Activated B cell treated with CpG ODN at 0.5 μM for 24 hours (primary cell): Measurements from ENCODE around the gene CBLB. TPM values are rescaled to one million over a fixed set of nuclear protein-coding genes. Genes with fewer than 3 reads are reported as not detected.

Experiments used
- ATAC-seq: fragments of 200-7000 bp; cut with Tn5 transposase; one replicate; pipeline ENCODE4 v1.10.0; 2021; ENCODE audit warnings: low read depth, mild to moderate bottlenecking, moderate library complexity
- CTCF ChIA-PET: fragments of 350-600 bp; sonication (Branson Sonifier 250); formaldehyde crosslinking; loops from one replicate; lab custom pipeline; 2021; ENCODE audit warnings: antibody characterized with exemption; lab: Charles Lee
- POLR2A ChIA-PET: fragments of 350-600 bp; sonication (Branson Sonifier 250); formaldehyde crosslinking; loops from one replicate; lab custom pipeline; 2021; ENCODE audit warnings: antibody characterized with exemption; lab: Charles Lee
- DNase-seq: peaks from one replicate; pipeline ENCODE4 v3.0.0; 2022
- H3K27ac Mint-ChIP-seq: one replicate; pipeline ENCODE4 v1.8.0; 2020; ENCODE audit warnings: mixed read lengths
- H3K27me3 Mint-ChIP-seq: one replicate; pipeline ENCODE4 v1.8.0; 2021; ENCODE audit warnings: mixed read lengths
- H3K36me3 Mint-ChIP-seq: one replicate; pipeline ENCODE4 v1.8.0; 2021; ENCODE audit warnings: low read depth, mixed read lengths
- H3K4me1 Mint-ChIP-seq: one replicate; pipeline ENCODE4 v1.8.0; 2021; ENCODE audit warnings: mixed read lengths
- H3K4me3 Mint-ChIP-seq: one replicate; pipeline ENCODE4 v1.8.0; 2020; ENCODE audit warnings: mild to moderate bottlenecking, mixed read lengths
- H3K9me3 Mint-ChIP-seq: one replicate; pipeline ENCODE4 v1.8.0; 2020; ENCODE audit warnings: mixed read lengths
- intact Hi-C: fragments of 100-400 bp; cut with micrococcal nuclease; formaldehyde crosslinking; loops from one replicate; pipeline ENCODE4 v1.15.1; 2024
- total RNA-seq: library from RNA; stranded (reverse); gene quantifications from 2 replicates; pipeline ENCODE4 v1.2.3, GENCODE V29; 2022
- TF ChIP-seq, protein P1 (sequence below): fragments of 200-600 bp; IDR thresholded peaks from one replicate; pipeline ENCODE4 v1.8.0; 2022; ENCODE audit warnings: antibody characterized with exemption, mild to moderate bottlenecking

CBLB gene
- total RNA-seq, 1 donor from 2014 or later: 78.1 TPM

DNA sequence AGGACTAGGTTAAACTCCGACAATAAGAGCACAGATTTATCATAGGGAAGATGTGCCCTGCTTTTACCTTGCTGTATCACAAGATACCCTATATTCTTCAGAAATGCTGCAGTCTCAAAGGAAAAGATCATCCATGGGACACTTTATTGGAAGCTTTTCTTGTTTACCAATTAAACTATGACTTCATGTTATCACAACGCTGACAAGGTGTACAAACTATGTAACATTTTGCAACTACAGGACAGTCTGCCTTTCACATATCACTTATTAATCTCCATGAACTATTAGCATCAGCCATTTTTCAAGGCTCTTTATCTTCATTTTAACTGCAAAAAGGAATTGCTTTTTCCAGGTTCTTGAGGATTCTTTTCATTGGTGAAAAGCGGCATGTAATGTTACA lies 34.0 kb downstream of the CBLB start:
- intact Hi-C loops: no loop called here
- no peak for ATAC-seq
- Mint-ChIP-seq H3K9me3 (no peaks in the 10 kb centered on the region), H3K36me3 (peaks cover 18% of the 10 kb centered on the region), H3K27ac (peak overlapping the region; percentile 7), H3K27me3 (no peaks in the 10 kb centered on the region), H3K4me3 (peak overlapping the region; percentile 0), H3K4me1 (peaks cover 80% of the 10 kb centered on the region)
- TF ChIP-seq, protein P1, sequence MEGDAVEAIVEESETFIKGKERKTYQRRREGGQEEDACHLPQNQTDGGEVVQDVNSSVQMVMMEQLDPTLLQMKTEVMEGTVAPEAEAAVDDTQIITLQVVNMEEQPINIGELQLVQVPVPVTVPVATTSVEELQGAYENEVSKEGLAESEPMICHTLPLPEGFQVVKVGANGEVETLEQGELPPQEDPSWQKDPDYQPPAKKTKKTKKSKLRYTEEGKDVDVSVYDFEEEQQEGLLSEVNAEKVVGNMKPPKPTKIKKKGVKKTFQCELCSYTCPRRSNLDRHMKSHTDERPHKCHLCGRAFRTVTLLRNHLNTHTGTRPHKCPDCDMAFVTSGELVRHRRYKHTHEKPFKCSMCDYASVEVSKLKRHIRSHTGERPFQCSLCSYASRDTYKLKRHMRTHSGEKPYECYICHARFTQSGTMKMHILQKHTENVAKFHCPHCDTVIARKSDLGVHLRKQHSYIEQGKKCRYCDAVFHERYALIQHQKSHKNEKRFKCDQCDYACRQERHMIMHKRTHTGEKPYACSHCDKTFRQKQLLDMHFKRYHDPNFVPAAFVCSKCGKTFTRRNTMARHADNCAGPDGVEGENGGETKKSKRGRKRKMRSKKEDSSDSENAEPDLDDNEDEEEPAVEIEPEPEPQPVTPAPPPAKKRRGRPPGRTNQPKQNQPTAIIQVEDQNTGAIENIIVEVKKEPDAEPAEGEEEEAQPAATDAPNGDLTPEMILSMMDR: no peak
- CTCF ChIA-PET: no interaction called here
- POLR2A ChIA-PET: interaction anchor here (1.3 to 1.5 kb wide), 2 partner anchors 18 to 33 kb away, joined by 3 to 4 read pairs; no protein-coding TSS in a partner anchor
- no peak for DNase-seq

DNA sequence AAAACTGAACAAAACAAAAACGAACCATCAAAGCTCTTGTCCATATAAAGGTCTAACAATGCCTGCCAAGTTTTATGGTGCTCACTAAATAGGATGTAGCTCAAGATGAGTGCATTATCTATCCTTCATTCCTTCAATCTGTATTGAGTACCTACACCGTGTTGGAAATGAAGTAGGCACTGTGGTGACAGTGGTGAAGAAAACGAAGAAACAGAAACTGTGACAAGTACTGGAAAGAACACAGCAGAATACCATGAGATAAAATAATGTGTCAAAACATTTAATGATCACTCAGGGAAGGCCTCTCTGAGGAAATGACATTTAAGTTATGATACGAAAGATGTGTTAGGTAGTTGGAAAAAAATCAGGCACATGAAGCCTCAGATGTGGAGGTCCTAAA lies 36.2 kb downstream of the CBLB start:
- DNase-seq (no peak), ATAC-seq (no peak)
- intact Hi-C loops: no loop called here
- CTCF ChIA-PET: no interaction called here
- no peak overlapping the region for H3K4me3 Mint-ChIP-seq
- H3K27me3 Mint-ChIP-seq: no peaks in the 10 kb centered on the region
- H3K36me3 Mint-ChIP-seq: peaks cover 7% of the 10 kb centered on the region
- H3K4me1 Mint-ChIP-seq: peaks cover 81% of the 10 kb centered on the region
- TF ChIP-seq, protein P1: no peak
- H3K9me3 Mint-ChIP-seq: no peaks in the 10 kb centered on the region
- POLR2A ChIA-PET: interaction anchor here (2.8 kb wide), 1 partner anchor 33 kb away, joined by 22 read pairs; no protein-coding TSS in a partner anchor
- no peak overlapping the region for H3K27ac Mint-ChIP-seq

DNA sequence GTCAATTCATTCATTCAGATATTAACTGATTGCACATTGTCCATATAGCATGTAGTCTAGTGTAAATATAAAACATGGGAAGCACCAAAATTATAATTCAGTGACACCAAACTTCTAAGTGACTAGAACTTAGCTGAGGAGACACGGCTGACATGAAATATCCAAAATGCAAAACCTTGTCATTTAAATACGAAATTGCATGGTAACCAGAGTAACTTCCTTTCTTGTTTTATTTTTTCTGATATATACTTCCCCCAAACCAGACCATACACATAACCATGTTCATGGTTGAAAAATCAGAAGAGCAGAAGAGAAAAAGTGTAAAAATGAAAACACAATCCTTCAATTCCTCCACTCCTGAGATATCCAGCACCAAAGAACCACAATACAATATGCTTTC lies 38.0 kb downstream of the CBLB start:
- Mint-ChIP-seq H3K36me3 (peaks cover 17% of the 10 kb centered on the region), H3K27me3 (no peaks in the 10 kb centered on the region)

DNA sequence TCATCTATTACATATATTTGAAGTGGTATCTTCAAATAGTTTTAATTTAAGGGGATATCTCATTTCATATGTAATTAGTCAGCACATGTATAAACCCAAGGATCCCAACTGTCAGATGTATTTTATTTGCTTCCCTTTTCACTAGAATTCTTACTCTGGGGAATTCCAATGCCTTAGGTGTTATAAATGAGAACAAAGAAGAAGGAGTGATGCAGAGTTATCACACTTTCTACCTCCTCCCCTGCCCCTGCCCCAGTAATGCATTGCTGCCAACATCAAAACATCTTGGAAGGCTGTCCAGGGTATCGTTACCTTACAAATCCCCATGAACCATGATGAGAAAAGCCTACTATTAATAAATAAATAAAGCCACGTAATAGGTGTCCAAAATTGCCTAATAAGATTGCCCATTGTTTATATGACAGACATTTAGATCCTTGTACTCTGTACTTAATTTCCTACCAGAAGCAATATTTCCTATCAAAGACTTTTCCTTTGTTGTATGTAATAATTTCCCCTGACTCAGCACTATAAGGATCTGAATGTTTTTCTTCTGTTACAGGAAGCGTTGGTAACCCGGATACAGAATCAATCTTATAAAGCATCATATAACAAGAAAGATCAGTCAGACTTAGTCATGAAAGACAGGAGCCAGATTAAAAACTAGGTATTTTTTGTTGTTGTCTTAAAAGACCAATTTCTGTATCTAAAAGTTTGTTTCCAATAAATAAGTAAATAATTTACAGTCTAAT lies 38.8 kb downstream of the CBLB start:
- H3K27ac Mint-ChIP-seq: peak overlapping the region; percentile 71
- ATAC-seq (no peak), DNase-seq (no peak)
- H3K27me3 Mint-ChIP-seq: no peaks in the 10 kb centered on the region
- H3K9me3 Mint-ChIP-seq: no peaks in the 10 kb centered on the region
- POLR2A ChIA-PET: interaction anchor here (0.9 to 2.8 kb wide), 5 partner anchors 22 to 38 kb away, joined by 3 to 22 read pairs (median 5); partner anchors contain the start of gene CBLB
- intact Hi-C loops: loop anchor here (2.0 kb wide), 1 partner anchor 17 kb away; no protein-coding TSS in a partner anchor
- CTCF ChIA-PET: no interaction called here
- H3K36me3 Mint-ChIP-seq: peaks cover 17% of the 10 kb centered on the region
- TF ChIP-seq, protein P1: no peak
- H3K4me1 Mint-ChIP-seq: peaks cover 66% of the 10 kb centered on the region
- H3K4me3 Mint-ChIP-seq: peak overlapping the region; percentile 47

More for the DNA sequence above, 38.0 kb downstream of the CBLB start:
- DNase-seq (no peak), ATAC-seq (peak; percentile 79)
- TF ChIP-seq, protein P1: no peak
- POLR2A ChIA-PET: interaction anchor here (0.6 to 2.8 kb wide), 6 partner anchors 19 to 38 kb away, joined by 3 to 22 read pairs (median 4); partner anchors contain the start of gene CBLB
- Mint-ChIP-seq H3K27ac (peak overlapping the region; percentile 67), H3K4me1 (peaks cover 71% of the 10 kb centered on the region), H3K9me3 (no peaks in the 10 kb centered on the region), H3K4me3 (peak overlapping the region; percentile 48)
- intact Hi-C loops: loop anchor here (1.0 to 2.0 kb wide), 3 partner anchors 18 to 33 kb away; no protein-coding TSS in a partner anchor
- CTCF ChIA-PET: no interaction called here

DNA sequence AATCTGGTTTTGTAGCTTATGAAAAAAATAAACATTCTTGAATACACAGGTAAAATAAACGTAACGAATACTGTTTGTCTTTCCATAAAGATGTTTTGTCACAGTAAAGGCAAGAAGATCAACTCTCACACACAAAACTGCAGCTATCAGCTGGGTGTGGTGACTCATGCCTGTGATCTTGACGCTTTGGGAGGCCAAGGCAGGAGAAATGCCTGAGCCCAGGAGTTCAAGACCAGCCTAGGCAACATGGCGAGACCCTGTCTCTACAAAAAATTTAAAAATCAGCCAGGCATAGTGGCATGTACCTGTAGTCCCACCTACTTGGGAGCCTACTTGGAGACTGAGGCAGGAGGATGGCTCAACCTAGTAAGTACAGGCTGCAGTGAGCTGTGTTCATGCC lies 39.6 kb downstream of the CBLB start:
- intact Hi-C loops: no loop called here
- peaks cover 66% of the 10 kb centered on the region for H3K4me1 Mint-ChIP-seq
- peaks cover 16% of the 10 kb centered on the region for H3K36me3 Mint-ChIP-seq
- peak overlapping the region; percentile 15 for H3K4me3 Mint-ChIP-seq
- ChIA-PET POLR2A (interaction anchor here (0.6 to 1.6 kb wide), 4 partner anchors 8 to 99 kb away, joined by 3 to 5 read pairs (median 5); no protein-coding TSS in a partner anchor), CTCF (no interaction called here)
- H3K9me3 Mint-ChIP-seq: no peaks in the 10 kb centered on the region
- DNase-seq (no peak), ATAC-seq (no peak)
- TF ChIP-seq, protein P1: no peak
- H3K27me3 Mint-ChIP-seq: no peaks in the 10 kb centered on the region
- peak overlapping the region; percentile 46 for H3K27ac Mint-ChIP-seq
